Right lobe of liver (tissue), 4 donors: ENCODE data around the gene TIGD1.

Experiments
- POLR2A ChIP-seq: fragments of 450-650 bp; IDR thresholded peaks from one replicate; pipeline ENCODE4 v1.6.1; 2017; ENCODE audit warnings: antibody characterized with exemption, mild to moderate bottlenecking
- TF ChIP-seq, protein P1 (sequence below), 4 donors: fragments of 200-600 bp in 3 of 4; fragments of 450-650 bp in 1 of 4; IDR thresholded peaks; one replicate each; pipeline versions ENCODE4 v1.5.1 to v1.8.0; 2016 to 2022; ENCODE audit warnings: antibody characterized with exemption in 4 of 4, mild to moderate bottlenecking in 2 of 4
- donor health status: DM: no; HTN: no; CAD: no.
- donor health status: DM: no; HTN: no; CAD: no.
- donor health status: DM: no; HTN: yes; CAD: no.

- TF ChIP-seq, protein P1, sequence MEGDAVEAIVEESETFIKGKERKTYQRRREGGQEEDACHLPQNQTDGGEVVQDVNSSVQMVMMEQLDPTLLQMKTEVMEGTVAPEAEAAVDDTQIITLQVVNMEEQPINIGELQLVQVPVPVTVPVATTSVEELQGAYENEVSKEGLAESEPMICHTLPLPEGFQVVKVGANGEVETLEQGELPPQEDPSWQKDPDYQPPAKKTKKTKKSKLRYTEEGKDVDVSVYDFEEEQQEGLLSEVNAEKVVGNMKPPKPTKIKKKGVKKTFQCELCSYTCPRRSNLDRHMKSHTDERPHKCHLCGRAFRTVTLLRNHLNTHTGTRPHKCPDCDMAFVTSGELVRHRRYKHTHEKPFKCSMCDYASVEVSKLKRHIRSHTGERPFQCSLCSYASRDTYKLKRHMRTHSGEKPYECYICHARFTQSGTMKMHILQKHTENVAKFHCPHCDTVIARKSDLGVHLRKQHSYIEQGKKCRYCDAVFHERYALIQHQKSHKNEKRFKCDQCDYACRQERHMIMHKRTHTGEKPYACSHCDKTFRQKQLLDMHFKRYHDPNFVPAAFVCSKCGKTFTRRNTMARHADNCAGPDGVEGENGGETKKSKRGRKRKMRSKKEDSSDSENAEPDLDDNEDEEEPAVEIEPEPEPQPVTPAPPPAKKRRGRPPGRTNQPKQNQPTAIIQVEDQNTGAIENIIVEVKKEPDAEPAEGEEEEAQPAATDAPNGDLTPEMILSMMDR (IDR thresholded peaks at IDR 0.05), result no peak
- TF ChIP-seq POLR2A, result no peak
These were observed 5.7 kb downstream of the TIGD1 start for GRCh38 chr2:232544674-232545073.
